Measurements from ENCODE around the gene KCNJ2. TPM values are rescaled to one million over a fixed set of nuclear protein-coding genes. Genes with fewer than 3 reads are reported as not detected.
A peak's percentile ranks its signal among the peaks of the same experiment; 100 is the strongest.

Gene KCNJ2
- polyA plus RNA-seq, 1 donor (not counting 4 experiments of a cell fraction or from before 2014, with no cell fraction given) = 0.12 TPM

GRCh38 chr17:70181376-70181775 is 12.0 kb downstream of the KCNJ2 start:
- Histone ChIP-seq H3K4me1 (ENCODE audit: control insufficient read depth, extremely low read depth, insufficient read depth, low read length) (peaks cover 21% of the 10 kb centered on the region), H3K4me2 (ENCODE audit: control insufficient read depth, extremely low read depth, insufficient read depth, low read depth, low read length) (peak overlapping the region; percentile 51), H4K20me1 (ENCODE audit: control insufficient read depth, extremely low read depth, insufficient read depth, low read length) (no peaks in the 10 kb centered on the region), H3K4me3 (ENCODE audit: control insufficient read depth in 2 of 3, extremely low read depth in 1 of 3, insufficient read depth in 2 of 3, low read depth in 1 of 3, low read length in 3 of 3) (no peak overlapping the region), H3K27ac (ENCODE audit: control insufficient read depth, insufficient read depth, low read length) (no peak overlapping the region), H3K9me1 (ENCODE audit: control insufficient read depth, extremely low read depth, insufficient read depth, low read length) (no peaks in the 10 kb centered on the region), H3K36me3 (ENCODE audit: control insufficient read depth in 2 of 2, extremely low read depth in 1 of 2, insufficient read depth in 2 of 2, low read length in 2 of 2) (no peaks in the 10 kb centered on the region), H3K9me3 (ENCODE audit: control insufficient read depth, low read depth, low read length) (no peaks in the 10 kb centered on the region), H3K27me3 (ENCODE audit: control insufficient read depth, extremely low read depth, insufficient read depth, low read length) (no peaks in the 10 kb centered on the region), H3K79me2 (ENCODE audit: control insufficient read depth, insufficient read depth, low read length) (no peaks in the 10 kb centered on the region), H2AFZ (ENCODE audit: control insufficient read depth, low read length) (no peak overlapping the region), H3K9ac (ENCODE audit: control insufficient read depth, extremely low read depth, insufficient read depth, low read length) (no peak overlapping the region)
- FAIRE-seq = peak; percentile 9
- DNase-seq (ENCODE audit: low read depth, low spot score) = no peak
- TF ChIP-seq EZH2 (IDR thresholded peaks at IDR 0.05; ENCODE audit: low read length) (no peak), CTCF (optimal IDR thresholded peaks at IDR 0.05 in 1 of 3, IDR thresholded peaks at IDR 0.05 in 1 of 3, conservative IDR thresholded peaks at IDR 0.05 in 1 of 3; ENCODE audit: extremely low read depth in 1 of 3, insufficient read depth in 2 of 3, low read length in 3 of 3) (no peak)
- dilution Hi-C loops (cut with MboI; ENCODE audit: extremely low pct_ligation_motif_present, low sequenced_read_pairs) = no loop called here

GRCh38 chr17:70181866-70182265 is 12.5 kb downstream of the KCNJ2 start:
- Histone ChIP-seq H3K36me3 (ENCODE audit: control insufficient read depth in 2 of 2, extremely low read depth in 1 of 2, insufficient read depth in 2 of 2, low read length in 2 of 2) (no peaks in the 10 kb centered on the region), H3K4me1 (ENCODE audit: control insufficient read depth, extremely low read depth, insufficient read depth, low read length) (peaks cover 21% of the 10 kb centered on the region), H2AFZ (ENCODE audit: control insufficient read depth, low read length) (no peak overlapping the region), H3K4me3 (ENCODE audit: control insufficient read depth in 2 of 3, extremely low read depth in 1 of 3, insufficient read depth in 2 of 3, low read depth in 1 of 3, low read length in 3 of 3) (no peak overlapping the region), H3K9me3 (ENCODE audit: control insufficient read depth, low read depth, low read length) (no peaks in the 10 kb centered on the region), H3K27me3 (ENCODE audit: control insufficient read depth, extremely low read depth, insufficient read depth, low read length) (no peaks in the 10 kb centered on the region), H3K9me1 (ENCODE audit: control insufficient read depth, extremely low read depth, insufficient read depth, low read length) (no peaks in the 10 kb centered on the region), H3K79me2 (ENCODE audit: control insufficient read depth, insufficient read depth, low read length) (no peaks in the 10 kb centered on the region), H4K20me1 (ENCODE audit: control insufficient read depth, extremely low read depth, insufficient read depth, low read length) (no peaks in the 10 kb centered on the region), H3K27ac (ENCODE audit: control insufficient read depth, insufficient read depth, low read length) (no peak overlapping the region), H3K9ac (ENCODE audit: control insufficient read depth, extremely low read depth, insufficient read depth, low read length) (no peak overlapping the region), H3K4me2 (ENCODE audit: control insufficient read depth, extremely low read depth, insufficient read depth, low read depth, low read length) (peak overlapping the region; percentile 51)
- FAIRE-seq (peak; percentile 52), DNase-seq (ENCODE audit: low read depth, low spot score) (no peak)
- dilution Hi-C loops (cut with MboI; ENCODE audit: extremely low pct_ligation_motif_present, low sequenced_read_pairs) = no loop called here
- no peak for TF ChIP-seq CTCF (optimal IDR thresholded peaks at IDR 0.05 in 1 of 3, IDR thresholded peaks at IDR 0.05 in 1 of 3, conservative IDR thresholded peaks at IDR 0.05 in 1 of 3; ENCODE audit: extremely low read depth in 1 of 3, insufficient read depth in 2 of 3, low read length in 3 of 3)
- TF ChIP-seq EZH2 (IDR thresholded peaks at IDR 0.05; ENCODE audit: low read length) = no peak
